ENCODE results near the gene CARMIL1.

The CARMIL1 gene

DNA sequence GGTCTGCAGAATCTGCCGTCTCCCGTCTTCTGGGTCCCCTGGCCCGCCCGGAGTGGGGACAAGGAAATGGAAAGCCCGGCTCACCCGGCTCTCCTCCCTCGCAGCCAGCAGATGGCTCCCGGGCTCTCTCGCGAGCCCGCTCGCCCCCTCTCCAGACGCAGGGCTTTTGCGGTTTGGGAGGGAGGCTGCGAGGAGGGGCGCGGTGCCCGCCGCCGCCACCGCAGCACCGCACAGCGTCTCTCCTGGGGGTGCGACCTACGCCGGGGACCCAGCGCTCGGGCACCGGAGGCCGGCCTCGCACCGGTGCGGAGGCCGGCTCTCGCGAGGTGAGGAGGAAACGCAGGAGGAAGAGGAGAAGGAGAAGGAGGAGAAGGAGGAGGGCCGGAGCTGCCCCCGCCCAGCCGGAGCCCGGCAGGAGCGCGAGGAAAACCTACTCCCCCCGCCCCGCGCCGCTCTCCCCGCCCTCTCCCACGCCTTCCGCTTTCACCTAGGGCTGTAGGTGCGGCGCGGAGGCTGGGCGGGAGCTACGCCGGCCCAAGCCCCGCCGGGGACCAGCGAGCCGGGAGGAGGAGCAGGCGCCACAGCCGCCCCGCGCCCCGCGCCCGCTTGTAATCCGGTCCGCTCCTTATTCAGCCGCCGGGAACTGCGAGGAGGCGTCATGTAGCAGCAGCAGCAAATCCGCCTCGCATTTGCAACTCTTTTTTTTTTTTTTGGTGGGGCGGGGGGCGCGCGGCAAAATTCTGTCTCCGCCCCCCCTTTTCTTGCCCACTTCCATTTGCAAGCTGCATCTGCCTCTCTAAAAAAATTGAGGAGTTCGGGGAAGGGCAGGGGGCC, at the start of gene CARMIL1:
TSS of gene CARMIL1 (plus strand) at position 461 of the 834 bp plus-strand sequence. CDS start 422 bp downstream, outside the sequence.
- no peak for DNase-seq (ENCODE audit: low read depth in 2 of 2)

DNA sequence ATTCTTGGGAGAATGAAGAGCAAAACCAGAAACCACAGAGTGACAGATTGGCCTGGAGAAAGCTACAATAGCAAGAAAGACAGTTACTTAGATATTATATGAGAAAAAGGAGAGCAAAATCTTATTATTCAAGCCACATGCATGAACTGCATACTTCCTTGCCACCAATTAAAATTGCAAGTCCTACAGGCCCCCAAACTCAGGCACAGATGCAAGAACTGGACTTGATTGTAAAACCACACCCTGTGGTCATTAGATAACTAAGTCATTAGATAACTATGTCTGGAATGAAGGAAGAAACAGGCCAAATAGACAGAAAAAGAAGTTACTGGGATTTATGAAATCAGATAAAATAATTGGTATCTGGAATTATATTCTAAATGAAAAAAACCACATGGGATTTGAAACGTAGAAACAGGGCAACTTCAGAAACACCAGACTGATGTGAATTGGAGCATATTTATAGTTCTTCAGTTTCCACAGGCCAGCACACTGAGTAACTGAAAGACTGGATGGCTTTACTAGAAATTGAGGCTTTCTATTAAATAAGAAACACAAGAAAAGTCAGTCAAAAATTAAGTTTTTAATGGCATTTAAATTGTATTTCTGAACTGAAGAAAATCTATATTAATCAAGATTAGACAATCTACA, 49.4 kb upstream of the CARMIL1 start:
- DNase-seq (ENCODE audit: low read depth in 2 of 2) = peak; percentile 83 to 89

DNA sequence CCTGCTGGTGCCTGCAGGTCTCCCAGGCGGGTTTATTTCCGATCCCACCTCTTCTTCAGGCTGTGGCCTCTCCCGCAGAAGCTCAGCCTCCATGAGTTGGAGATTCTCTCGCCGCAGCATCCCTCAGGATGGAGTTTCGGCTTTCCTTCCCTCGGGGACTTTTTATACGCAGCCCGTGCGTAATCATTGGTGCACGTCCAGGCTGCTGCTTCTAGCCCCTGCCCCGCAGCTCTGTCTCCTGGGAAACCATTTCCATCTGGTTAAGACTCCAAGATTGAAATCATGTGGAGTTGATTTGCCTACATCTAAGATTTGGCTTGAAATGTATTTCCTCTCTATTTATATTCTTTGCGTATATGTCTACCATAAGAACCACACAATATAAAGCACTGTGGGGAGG, 46.7 kb upstream of the CARMIL1 start:
- peak; percentile 91 to 94 for DNase-seq (ENCODE audit: low read depth in 2 of 2)

DNA sequence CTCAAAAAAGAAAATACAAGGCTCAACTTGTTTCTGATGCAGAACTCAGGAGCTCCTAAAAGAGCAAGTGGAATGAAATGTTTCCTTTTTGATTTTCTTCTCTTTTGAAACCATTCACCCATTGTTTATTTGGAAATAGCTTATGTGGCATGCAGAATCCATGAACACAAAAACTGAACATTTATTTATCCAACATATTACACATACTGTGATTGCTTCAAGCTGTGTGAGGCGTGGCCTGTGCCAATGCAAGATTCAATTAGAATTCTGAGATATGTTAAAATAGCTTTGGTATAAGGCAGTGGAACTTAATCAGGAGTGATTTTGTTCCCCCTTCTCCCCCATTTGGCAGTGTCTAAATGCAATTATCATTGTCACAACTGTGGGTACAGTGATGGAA, 45.9 kb upstream of the CARMIL1 start:
- no peak for DNase-seq (ENCODE audit: low read depth in 2 of 2)

DNA sequence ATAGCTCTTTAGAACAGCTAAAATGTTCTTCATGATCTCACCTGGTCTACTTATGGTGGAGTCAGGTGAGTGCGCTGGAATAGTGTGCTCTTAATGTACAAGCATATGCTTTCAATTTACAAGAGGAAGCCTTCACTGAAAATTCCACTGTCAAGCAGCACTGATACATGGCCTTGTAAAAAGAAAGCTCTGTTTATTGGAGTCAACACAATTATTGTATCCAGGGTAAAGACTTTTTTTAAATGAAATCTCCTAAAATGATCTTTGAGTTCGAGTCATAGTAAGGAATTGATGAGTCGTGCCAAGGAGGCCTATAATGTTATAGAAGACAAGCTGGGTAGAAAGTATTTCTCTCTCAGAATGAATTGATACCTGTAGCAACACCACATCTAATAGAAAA, 41.6 kb upstream of the CARMIL1 start:
- DNase-seq (ENCODE audit: low read depth in 2 of 2) = no peak

DNA sequence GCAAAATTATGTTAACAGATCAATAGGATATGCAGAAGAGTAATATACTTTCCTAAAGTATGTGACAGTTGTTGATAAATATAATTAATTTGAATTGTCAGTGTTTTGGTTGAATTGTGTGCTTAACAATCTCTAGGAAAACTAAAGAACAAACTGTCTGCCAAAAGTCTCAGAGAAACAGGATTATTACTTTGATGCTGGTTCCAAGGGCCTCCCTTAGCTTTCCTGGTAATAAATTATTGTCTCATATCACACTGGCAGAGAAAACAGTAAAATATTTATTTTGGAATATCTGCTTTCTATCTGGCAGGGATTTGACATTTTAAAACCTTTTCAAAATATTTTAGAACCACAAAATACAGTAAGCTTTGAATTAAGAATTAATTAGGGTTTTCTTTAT, 40.1 kb upstream of the CARMIL1 start:
- DNase-seq (ENCODE audit: low read depth in 2 of 2) = no peak

DNA sequence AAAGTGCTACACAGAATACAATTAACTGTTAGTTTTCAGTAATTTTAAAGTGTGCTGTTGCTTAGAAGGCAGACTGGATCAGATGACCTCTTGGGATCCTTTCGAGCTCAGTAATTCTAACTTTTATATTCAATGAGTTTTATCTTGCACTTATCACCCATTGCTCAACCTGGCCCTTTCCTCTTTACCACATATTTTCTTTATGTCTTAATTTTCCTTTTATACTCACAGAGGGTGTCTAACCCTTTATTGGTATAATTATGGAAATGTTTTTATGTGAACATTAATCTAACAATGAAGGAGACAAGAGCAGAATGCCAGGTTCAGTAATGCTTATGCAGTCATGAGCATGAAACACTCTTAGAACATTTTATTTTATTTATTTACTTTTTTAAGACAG, 39.7 kb upstream of the CARMIL1 start:
- DNase-seq (ENCODE audit: low read depth in 2 of 2) = no peak

DNA sequence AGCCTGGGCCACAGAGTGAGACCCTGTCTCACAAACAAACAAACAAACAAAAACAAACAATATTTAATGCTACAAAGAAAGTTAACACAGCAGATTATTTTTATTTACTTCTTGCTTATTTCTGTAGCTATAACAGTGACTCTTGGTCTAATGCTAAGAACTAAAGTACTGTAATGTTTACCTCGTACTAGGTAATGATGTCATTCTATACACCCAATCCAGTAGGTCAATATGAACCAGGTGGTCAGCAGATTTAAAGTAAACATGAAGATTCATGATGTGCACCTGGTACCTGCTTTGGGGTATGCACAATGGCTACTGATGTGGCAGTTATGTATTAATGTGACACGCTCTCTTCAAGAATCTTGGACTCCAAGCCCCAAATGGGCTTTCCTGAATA, 36.6 kb upstream of the CARMIL1 start:
- DNase-seq (ENCODE audit: low read depth in 2 of 2) = no peak

DNA sequence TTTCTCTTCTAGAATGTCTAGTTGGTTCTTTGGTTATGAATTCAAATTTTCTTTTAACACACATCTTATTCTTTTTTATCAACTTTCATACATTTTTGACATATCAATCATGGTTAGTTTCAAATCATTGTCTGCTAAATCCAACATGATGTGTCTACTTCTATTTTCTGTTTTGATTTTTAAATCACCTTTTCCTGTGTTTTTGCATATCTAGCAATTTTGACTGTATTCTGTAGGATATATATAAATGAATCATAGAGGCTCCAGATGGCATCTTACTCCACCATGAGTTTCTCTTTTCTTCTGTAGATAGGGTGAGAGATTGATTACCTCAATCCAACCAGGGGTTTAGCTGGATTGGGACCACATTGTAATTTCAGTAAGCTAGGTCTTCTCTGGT, 34.3 kb upstream of the CARMIL1 start:
- no peak for DNase-seq (ENCODE audit: low read depth in 2 of 2)

DNA sequence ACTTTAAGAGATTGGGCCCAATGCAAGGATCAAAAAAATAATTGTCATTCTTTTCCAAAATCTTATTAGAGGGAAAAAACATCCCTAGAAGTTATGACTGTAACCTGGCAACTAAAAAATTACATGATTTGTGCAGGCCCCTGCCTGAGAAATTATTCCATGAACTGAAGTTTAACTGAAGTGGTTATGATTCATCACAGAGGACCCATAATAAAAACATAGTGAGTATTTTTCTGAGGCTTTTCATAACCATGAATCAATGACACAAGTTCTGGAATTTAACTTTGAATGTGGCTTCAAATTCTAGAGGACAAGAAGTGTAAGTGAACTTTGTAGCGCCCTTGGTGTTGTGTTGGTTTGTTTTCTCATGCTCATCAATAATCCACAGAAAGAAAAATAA, 31.1 kb upstream of the CARMIL1 start:
- peak in 1 of 2 experiments; percentile 60 for DNase-seq (ENCODE audit: low read depth in 2 of 2)

DNA sequence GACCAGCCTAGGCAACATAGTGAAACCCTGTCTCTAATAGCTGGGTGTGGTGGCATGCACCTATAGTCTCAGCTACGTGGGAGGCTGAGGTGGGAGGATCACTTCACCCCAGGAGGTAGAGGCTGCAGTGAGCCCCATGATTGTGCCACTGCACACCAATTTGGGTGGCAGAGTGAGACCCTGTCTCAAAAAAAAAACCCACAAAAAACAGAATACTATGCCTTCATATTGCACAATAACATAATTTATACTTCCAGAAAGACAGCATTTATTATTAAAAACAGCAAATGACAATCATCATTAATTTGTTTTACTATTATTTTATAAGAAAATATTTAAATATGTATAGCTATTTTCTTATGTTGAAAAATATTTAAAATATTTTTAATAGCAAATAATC, 30.0 kb upstream of the CARMIL1 start:
- no peak for DNase-seq (ENCODE audit: low read depth in 2 of 2)

DNA sequence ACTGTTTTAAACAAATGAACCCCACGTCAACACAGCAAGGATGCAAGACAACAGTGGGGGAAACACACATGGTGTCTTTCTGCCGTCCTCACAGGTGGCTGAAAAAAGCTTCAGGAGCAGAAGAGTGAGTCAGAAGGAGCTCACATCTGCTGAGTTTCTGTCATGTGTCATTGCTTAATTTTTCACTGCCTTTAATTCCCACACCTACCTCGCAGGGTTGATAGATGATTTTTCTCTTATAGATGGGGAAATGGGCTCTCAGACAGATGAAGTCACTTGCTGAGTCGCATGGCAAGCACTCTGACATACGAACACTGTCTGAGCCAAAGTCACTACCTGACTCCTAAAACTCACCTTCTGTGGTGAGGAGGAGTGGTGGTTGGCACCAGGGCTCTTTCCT, 28.3 kb upstream of the CARMIL1 start:
- no peak for DNase-seq (ENCODE audit: low read depth in 2 of 2)

DNA sequence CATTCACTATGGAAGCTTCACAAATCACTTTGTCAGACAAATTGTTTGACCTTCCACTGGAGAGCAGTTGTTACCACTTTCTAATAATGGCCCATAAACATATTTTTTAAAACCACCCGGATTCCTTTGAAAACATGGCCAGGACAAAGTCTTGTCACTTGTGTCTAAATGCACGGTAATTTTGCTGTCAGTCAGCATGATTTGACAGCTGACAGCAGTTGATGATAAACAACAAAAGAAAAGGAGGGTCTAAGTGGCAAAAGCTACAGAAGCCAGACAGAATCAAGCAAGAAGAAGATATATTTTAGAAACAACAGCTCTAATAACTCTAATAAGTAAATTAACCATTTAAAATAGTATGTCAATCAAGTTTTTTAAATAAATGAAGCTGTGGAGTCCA, 27.7 kb upstream of the CARMIL1 start:
- DNase-seq (ENCODE audit: low read depth in 2 of 2) = no peak

DNA sequence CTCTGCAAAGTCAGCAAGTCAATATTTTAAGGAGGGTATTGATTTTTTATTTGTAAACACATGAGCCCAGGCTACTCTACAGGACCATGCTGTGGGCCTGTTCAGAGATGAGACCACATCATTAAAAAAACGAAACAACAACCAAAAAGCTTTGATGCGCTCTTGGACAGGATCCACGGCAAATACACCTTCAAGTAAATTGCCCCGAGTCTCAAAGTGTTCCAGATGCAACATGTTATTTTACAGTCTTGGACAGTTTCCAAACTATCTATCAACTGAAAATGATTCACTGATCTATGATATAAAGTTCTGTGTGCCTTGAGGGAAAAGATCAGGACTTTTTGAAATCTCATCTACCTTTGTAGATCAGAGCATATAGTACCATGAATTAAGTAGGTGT, 25.8 kb upstream of the CARMIL1 start:
- DNase-seq (ENCODE audit: low read depth in 2 of 2) = no peak

DNA sequence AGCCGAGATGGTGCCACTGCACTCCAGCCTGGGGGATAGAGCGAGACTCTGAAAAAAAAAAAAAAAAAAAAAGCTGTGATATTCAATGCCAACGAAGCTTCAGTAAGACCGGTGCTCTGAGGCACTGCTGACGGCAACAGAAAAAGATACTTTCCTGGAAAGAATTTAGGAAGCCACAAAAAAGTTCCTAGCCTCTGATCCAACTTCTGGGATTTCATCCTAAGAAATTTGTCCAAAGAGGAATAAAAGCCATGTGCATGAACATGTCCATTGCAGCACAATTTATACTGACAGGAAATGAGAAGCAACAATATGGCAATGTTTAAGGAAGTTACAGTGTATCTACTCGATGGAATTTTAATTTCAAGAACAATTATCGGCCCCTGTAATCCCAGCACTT, 24.5 kb upstream of the CARMIL1 start:
- no peak for DNase-seq (ENCODE audit: low read depth in 2 of 2)

DNA sequence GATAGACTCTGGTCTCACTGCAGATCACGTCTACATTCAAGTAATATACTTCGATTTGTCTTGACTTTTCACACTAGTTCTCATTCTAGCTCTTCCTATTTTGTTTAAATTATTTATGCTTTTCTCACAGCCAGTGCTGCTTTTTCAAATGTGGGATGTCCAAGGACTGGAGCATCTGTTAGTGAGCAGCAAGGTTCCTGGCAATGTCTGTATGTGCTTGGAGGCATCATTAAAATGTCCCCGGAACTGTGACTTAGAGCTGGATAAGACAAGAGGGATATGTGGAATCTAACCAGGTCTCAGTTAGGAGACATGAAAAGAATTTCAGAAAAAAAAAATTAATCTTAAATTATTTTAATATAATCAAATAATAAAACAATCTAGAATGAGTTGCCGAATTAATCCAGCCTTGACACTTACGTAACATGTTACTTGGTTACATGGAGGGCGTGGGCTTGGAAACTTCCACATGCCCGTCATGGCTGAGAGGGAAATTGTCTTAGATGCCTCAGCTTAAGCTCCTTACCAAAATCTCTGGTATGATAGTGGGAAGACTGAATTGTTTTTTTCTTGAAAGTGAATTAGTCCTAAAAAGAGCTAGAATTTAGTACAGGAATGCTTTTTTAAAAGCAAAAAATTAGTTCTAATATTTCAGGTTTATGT, 21.4 kb upstream of the CARMIL1 start:
- DNase-seq (ENCODE audit: low read depth in 2 of 2) = no peak

DNA sequence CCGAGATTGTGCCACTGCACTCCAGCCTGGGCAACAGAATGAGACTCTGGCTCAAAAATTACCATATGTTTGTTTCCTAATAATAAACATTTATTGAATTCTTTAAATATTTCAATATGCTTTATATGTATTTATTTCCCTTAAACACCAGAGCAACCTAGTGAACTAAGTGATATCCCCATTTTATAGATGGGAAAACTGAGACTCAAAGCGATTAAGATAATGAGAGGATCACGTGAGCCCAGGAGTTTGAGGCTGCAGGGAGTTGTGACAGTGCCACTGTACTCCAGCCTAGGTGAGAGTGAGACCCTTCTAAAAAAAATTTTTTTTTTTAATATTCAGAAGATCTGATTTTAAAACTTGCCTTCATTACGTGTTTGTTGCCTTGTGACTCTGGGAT, 19.4 kb upstream of the CARMIL1 start:
- DNase-seq (ENCODE audit: low read depth in 2 of 2) = no peak

DNA sequence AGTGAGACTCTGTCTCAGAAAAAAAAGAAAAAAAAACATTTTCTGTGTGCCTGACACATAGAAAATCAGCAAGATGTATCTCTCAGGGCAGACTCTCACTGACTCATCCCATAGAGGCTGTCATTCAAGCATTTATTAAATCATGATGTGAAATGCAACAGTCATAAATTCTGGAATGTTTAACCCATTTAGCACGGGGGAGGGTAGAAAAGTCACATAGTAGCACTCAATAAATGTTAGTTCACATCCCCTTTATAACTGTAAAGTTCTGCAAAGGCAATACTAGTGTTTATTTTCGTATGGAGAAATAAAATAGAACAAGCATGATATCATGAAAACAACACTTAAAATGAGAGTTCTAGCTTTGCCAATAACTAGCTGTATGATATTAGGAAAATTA, 15.5 kb upstream of the CARMIL1 start:
- peak; percentile 82 to 83 for DNase-seq (ENCODE audit: low read depth in 2 of 2)

DNA sequence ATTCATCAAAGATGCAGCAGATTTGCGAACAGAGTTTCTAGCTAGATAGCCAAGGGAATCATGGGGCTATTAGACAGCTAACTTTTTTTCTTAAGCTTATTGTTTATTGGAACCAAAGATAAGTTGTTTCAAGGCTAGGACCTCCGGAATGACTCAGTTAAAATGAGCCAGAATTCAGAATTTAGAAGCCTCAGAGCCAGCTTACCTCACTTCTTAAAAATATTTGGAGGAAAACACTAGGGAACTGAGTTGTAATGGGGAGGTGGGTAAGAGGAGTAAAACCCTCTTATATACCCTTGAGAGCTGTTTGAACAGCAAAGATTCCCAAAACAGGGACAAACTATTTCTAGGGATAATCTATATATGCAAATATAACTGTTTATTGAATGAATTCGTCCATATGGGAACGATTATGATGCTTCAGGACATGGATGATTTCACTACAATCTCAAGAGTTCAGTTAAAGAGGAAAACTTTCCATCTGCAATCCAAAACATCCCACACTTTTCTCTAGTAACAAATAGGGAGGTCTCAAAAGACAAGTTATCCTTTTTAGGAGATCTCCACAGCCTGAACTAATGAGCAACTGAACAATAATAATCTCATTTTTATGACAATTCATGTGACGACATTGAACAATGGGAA, 12.6 kb upstream of the CARMIL1 start:
- no peak for DNase-seq (ENCODE audit: low read depth in 2 of 2)

DNA sequence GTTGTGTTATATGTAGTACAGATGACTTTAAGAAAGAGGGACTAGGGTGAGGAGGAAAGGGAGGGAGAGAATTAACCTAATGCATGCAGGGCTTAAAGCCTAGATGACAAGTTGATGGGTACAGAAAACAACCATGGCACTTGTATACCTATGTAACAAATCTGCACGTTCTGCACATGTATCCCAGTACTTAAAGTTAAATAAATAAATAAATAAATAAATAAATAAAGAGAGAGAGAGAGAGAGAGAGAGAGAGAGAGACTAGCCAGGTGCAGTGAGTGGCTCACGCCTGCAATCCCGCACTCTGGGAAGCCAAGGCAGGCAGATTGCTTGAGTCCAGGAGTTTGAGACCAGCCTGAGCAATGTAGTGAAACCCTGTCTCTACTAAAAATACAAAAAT, 11.5 kb upstream of the CARMIL1 start:
- DNase-seq (ENCODE audit: low read depth in 2 of 2) = no peak

DNA sequence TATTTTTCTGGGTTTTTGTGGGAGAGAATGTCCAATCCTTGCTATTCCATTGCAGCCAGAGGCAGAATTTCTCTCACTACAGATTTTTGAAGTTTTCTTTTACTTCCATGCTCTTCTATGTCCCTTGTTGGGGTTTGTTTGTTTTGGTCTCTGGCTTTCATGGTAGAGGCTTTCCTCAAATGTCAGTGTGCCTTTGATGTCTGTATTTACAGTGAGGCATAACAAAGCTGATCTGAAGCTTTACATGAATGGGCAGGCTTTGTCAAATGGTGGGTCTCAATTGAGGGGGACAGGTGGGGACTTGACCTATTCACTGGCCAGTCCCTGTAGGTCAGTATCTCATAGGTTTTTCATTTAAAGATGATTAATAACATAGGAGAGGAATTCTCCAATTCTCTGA, 8.6 kb upstream of the CARMIL1 start:
- DNase-seq (ENCODE audit: low read depth in 2 of 2) = no peak

DNA sequence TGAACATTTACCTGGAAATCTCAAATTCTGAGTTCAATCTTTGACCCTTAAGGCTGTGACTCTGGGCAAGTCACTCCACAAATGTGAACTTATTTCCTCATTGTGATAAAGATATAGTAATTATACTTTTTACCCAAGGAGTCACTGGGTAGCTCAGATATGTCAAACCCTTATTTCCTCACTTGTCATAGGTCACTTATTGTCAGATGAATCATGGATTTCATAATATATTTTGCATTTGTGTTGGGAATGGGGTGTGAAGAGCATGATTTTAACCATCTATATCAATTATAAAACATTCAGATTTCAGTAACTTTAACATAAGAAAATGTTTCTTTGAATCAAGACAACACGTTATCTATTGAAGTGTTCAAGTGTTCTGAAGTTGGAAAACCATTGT, 3.7 kb upstream of the CARMIL1 start:
- DNase-seq (ENCODE audit: low read depth in 2 of 2) = no peak
